B cell (primary cell): Measurements from ENCODE around the gene INSIG1. TPM values are rescaled to one million over a fixed set of nuclear protein-coding genes. Genes with fewer than 3 reads are reported as not detected.

ENCODE experiments used
- ATAC-seq: fragments of 200-7000 bp; cut with Tn5 transposase; one replicate; pipeline ENCODE4 v1.10.0; 2021; ENCODE audit warnings: low read depth, mild to moderate bottlenecking, moderate number of reproducible peaks, moderate library complexity
- CTCF ChIA-PET: fragments of 350-600 bp; sonication (Branson Sonifier 250); formaldehyde crosslinking; loops from one replicate; lab custom pipeline; 2021; ENCODE audit warnings: antibody characterized with exemption, inconsistent platforms; lab: Charles Lee
- POLR2A ChIA-PET: fragments of 350-600 bp; sonication (Branson Sonifier 250); formaldehyde crosslinking; loops from one replicate; lab custom pipeline; 2021; ENCODE audit warnings: antibody characterized with exemption; lab: Charles Lee
- DNase-seq: peaks from one replicate; pipeline ENCODE4 v3.0.0; 2013
- H2AFZ ChIP-seq: 2 replicates; pipeline ENCODE4 v1.6.1; 2012; ENCODE audit warnings: mild to moderate bottlenecking, low read depth, low read length; ENCODE audit not compliant: insufficient read depth, poor library complexity, severe bottlenecking
- H3K27ac ChIP-seq, 2 donors: 1 replicate in 1 of 2; 2 replicates in 1 of 2; pipeline ENCODE4 v1.5.1; 2012 to 2013; ENCODE audit warnings: low read length in 2 of 2, mild to moderate bottlenecking in 2 of 2, moderate library complexity in 1 of 2
- H3K27me3 ChIP-seq, 4 experiments: fragments of 200-600 bp in 1 of 4; sonication (generic) in 1 of 4; replicated peaks in 1 of 4; 1 replicate in 2 of 4; 2 replicates in 2 of 4; pipeline versions ENCODE4 v1.6.1 to v1.7.0; 2013 to 2016; ENCODE audit warnings: low read length in 3 of 4, mild to moderate bottlenecking in 2 of 4, mixed read lengths in 1 of 4, moderate library complexity in 1 of 4; ENCODE audit not compliant: insufficient read depth in 4 of 4, control insufficient read depth in 3 of 4; ENCODE audit errors: control extremely low read depth in 1 of 4
- H3K36me3 ChIP-seq, 2 experiments: replicated peaks in 1 of 2; 1 replicate in 1 of 2; 2 replicates in 1 of 2; pipeline versions ENCODE4 v1.6.1 to v1.7.1; 2013; ENCODE audit warnings: low read length in 1 of 2; ENCODE audit not compliant: insufficient read depth in 2 of 2, control insufficient read depth in 1 of 2; ENCODE audit errors: control extremely low read depth in 1 of 2, extremely low read depth in 1 of 2
- H3K4me1 ChIP-seq, 2 donors: fragments of 200-600 bp in 1 of 2; sonication (generic) in 1 of 2; 1 replicate in 1 of 2; 2 replicates in 1 of 2; pipeline versions ENCODE4 v1.5.1 to v1.6.1; 2013 to 2017; ENCODE audit warnings: low read length in 2 of 2; ENCODE audit not compliant: control insufficient read depth in 2 of 2, insufficient read depth in 2 of 2
- H3K4me2 ChIP-seq: replicated peaks from 2 replicates; pipeline ENCODE3; 2012; ENCODE audit warnings: mild to moderate bottlenecking, low read depth, low read length; ENCODE audit not compliant: poor library complexity, severe bottlenecking
- H3K4me3 ChIP-seq, 5 experiments: fragments of 200-600 bp in 1 of 5; sonication (generic) in 1 of 5; 1 replicate in 3 of 5; 2 replicates in 2 of 5; pipeline versions ENCODE4 v1.5.1 to v1.7.0; 2011 to 2016; ENCODE audit warnings: low read length in 4 of 5, mild to moderate bottlenecking in 4 of 5, low read depth in 2 of 5, control low read depth in 1 of 5, moderate library complexity in 1 of 5; ENCODE audit not compliant: insufficient read depth in 1 of 5; ENCODE audit errors: control extremely low read depth in 1 of 5, extremely low read depth in 1 of 5
- H3K79me2 ChIP-seq: fragments of 200-600 bp; sonication (generic); one replicate; pipeline ENCODE4 v1.6.0; 2016; ENCODE audit warnings: low read length; ENCODE audit not compliant: control insufficient read depth, insufficient read depth
- H3K9ac ChIP-seq: fragments of 200-600 bp; sonication (generic); 2 replicates; pipeline ENCODE4 v1.6.1; 2017; ENCODE audit warnings: mild to moderate bottlenecking, low read length, moderate library complexity
- H3K9me3 ChIP-seq, 3 donors: one replicate each; pipeline versions ENCODE4 v1.6.1 to v1.7.1; 2013; ENCODE audit warnings: low read length in 2 of 3; ENCODE audit not compliant: control insufficient read depth in 2 of 3, insufficient read depth in 1 of 3; ENCODE audit errors: control extremely low read depth in 1 of 3
- H4K20me1 ChIP-seq: 2 replicates; pipeline ENCODE4 v1.6.0; 2012; ENCODE audit warnings: mild to moderate bottlenecking, low read length; ENCODE audit not compliant: insufficient read depth, control insufficient read depth, poor library complexity, severe bottlenecking
- H3K27ac Mint-ChIP-seq: one replicate; pipeline ENCODE4 v1.8.0; 2021; ENCODE audit warnings: mixed read lengths
- H3K27me3 Mint-ChIP-seq: one replicate; pipeline ENCODE4 v1.8.0; 2021; ENCODE audit warnings: mixed read lengths
- H3K4me1 Mint-ChIP-seq: one replicate; pipeline ENCODE4 v1.8.0; 2021; ENCODE audit warnings: mixed read lengths
- H3K4me3 Mint-ChIP-seq: one replicate; pipeline ENCODE4 v1.8.0; 2021; ENCODE audit warnings: mixed read lengths
- H3K9me3 Mint-ChIP-seq: one replicate; pipeline ENCODE4 v1.8.0; 2022; ENCODE audit warnings: mixed read lengths; ENCODE audit not compliant: insufficient read depth
- CTCF ChIP-seq: fragments of 200-600 bp; IDR thresholded peaks from one replicate; pipeline ENCODE4 v1.8.0; 2022; ENCODE audit warnings: antibody characterized with exemption, mild to moderate bottlenecking
- EZH2 ChIP-seq: IDR thresholded peaks from 2 replicates; pipeline ENCODE4 v1.6.1; 2012; ENCODE audit warnings: borderline replicate concordance, low read depth, mild to moderate bottlenecking, moderate library complexity, low read length; ENCODE audit not compliant: insufficient read depth, poor library complexity, severe bottlenecking
- WGBS: methylation state at CpG from one replicate; pipeline ENCODE4 v1.1.5; 2013; ENCODE audit warnings: missing lambda C conversion rate; ENCODE audit not compliant: insufficient coverage; 5-methylcytosine and 5-hydroxymethylcytosine counted together
- intact Hi-C: fragments of 100-400 bp; cut with micrococcal nuclease; formaldehyde crosslinking; loops from one replicate; pipeline ENCODE4 v1.10.0; 2022
- polyA plus RNA-seq: library from polyadenylated mRNA; depleted of rRNA; stranded (reverse); fragments of >200 nt; gene quantifications from 2 replicates; pipeline ENCODE4 v1.2.3, GENCODE V29; 2012
- total RNA-seq, 2 donors: library from RNA; stranded (reverse); fragments of 120-200 nt in 1 of 2; gene quantifications; 1 replicate in 1 of 2; 2 replicates in 1 of 2; pipeline versions ENCODE4 v1.2.3 to v1.2.4, GENCODE V29; 2013 to 2022

The INSIG1 gene
- total and polyA plus RNA-seq, 2 donors (not counting 1 experiment from before 2014, with no cell fraction given), result 32.2 to 56.2 TPM

GRCh38 chr7:155251831-155252230, 45.8 kb upstream of the INSIG1 start:
- no peak overlapping the region for H3K27ac Mint-ChIP-seq
- intact Hi-C loops, result no loop called here

GRCh38 chr7:155252444-155252887, 45.2 kb upstream of the INSIG1 start:
- Histone ChIP-seq H3K9me3 (no peaks in the 10 kb centered on the region), H3K4me1 (no peaks in the 10 kb centered on the region), H3K4me2 (no peak overlapping the region), H3K79me2 (no peaks in the 10 kb centered on the region), H2AFZ (no peak overlapping the region), H3K27ac (no peak overlapping the region), H3K27me3 (peaks cover 0 to 3% (median 0%) of the 10 kb centered on the region in 4 experiments), H4K20me1 (no peaks in the 10 kb centered on the region), H3K36me3 (no peaks in the 10 kb centered on the region), H3K9ac (no peak overlapping the region), H3K4me3 (no peak overlapping the region)
- H3K27ac Mint-ChIP-seq, result no peak overlapping the region
- intact Hi-C loops, result no loop called here
- DNase-seq, result no peak
- no peak for TF ChIP-seq EZH2
- no peak for TF ChIP-seq CTCF
- ChIA-PET CTCF (interaction anchor here (1.9 kb wide), 1 partner anchor 325 kb away, joined by 11 read pairs; no protein-coding TSS in a partner anchor), POLR2A (no interaction called here)
- no CpG with 5 or more reads among the region's 8 CpGs for WGBS
- H3K4me3 Mint-ChIP-seq, result no peak overlapping the region
- H3K9me3 Mint-ChIP-seq, result no peaks in the 10 kb centered on the region
- no peak for ATAC-seq
- peaks cover 15% of the 10 kb centered on the region for H3K27me3 Mint-ChIP-seq
- H3K4me1 Mint-ChIP-seq, result no peaks in the 10 kb centered on the region

More at GRCh38 chr7:155251831-155252230, 45.8 kb upstream of the INSIG1 start:
- Mint-ChIP-seq H3K9me3 (no peaks in the 10 kb centered on the region), H3K27me3 (peaks cover 15% of the 10 kb centered on the region), H3K4me1 (no peaks in the 10 kb centered on the region), H3K4me3 (no peak overlapping the region)
- Histone ChIP-seq H3K9me3 (no peaks in the 10 kb centered on the region), H3K27me3 (peaks cover 0 to 3% (median 0%) of the 10 kb centered on the region in 4 experiments), H3K9ac (no peak overlapping the region), H3K27ac (no peak overlapping the region), H3K4me1 (no peaks in the 10 kb centered on the region), H3K4me3 (no peak overlapping the region), H4K20me1 (no peaks in the 10 kb centered on the region), H2AFZ (no peak overlapping the region), H3K36me3 (no peaks in the 10 kb centered on the region), H3K4me2 (no peak overlapping the region), H3K79me2 (no peaks in the 10 kb centered on the region)
- TF ChIP-seq EZH2, result no peak
- TF ChIP-seq CTCF, result no peak
- ChIA-PET POLR2A (no interaction called here), CTCF (interaction anchor here (1.9 kb wide), 1 partner anchor 324 kb away, joined by 11 read pairs; no protein-coding TSS in a partner anchor)
- no peak for ATAC-seq
- no peak for DNase-seq
- WGBS, result 76% methylated on average over 7 of the region's 7 CpGs
